IMR-90 (cell line): ENCODE measurements around the gene SLC30A2. TPM values are rescaled to one million over a fixed set of nuclear protein-coding genes. Genes with fewer than 3 reads are reported as not detected.

Experiments used
- ATAC-seq: fragments of 200-7000 bp; cut with Tn5 transposase; 2 replicates; pipeline ENCODE4 v1.9.1; 2020; ENCODE audit warnings: low read depth, mild to moderate bottlenecking, moderate library complexity
- BruUV-seq: library from RNA; stranded (reverse); fragments of 400-500 nt; replicated peaks from 2 replicates; lab custom pipeline; 2021; lab: Mats Ljungman, UMichigan
- CTCF ChIA-PET: fragments of 300-600 bp; formaldehyde crosslinking; extraction: SDS; loops from one replicate; lab custom pipeline; 2021; ENCODE audit warnings: antibody characterized with exemption; lab: Yijun Ruan, JAX
- POLR2A ChIA-PET: fragments of 300-600 bp; sonication (Branson Sonifier 250); formaldehyde crosslinking; loops from one replicate; lab custom pipeline; 2022; ENCODE audit warnings: antibody characterized with exemption; ENCODE audit not compliant: unreplicated experiment; lab: Charles Lee
- DNase-seq: peaks from one replicate; pipeline ENCODE4 v3.0.0; 2013
- H2AFZ ChIP-seq: replicated peaks from 2 replicates; pipeline ENCODE3; 2013; ENCODE audit warnings: low read length, mild to moderate bottlenecking; ENCODE audit not compliant: poor library complexity
- H2AK5ac ChIP-seq: 2 replicates; pipeline ENCODE4 v1.6.1; 2013; ENCODE audit warnings: low read depth, low read length, inconsistent platforms
- H2AK9ac ChIP-seq: replicated peaks from 2 replicates; pipeline ENCODE3; 2013; ENCODE audit warnings: mild to moderate bottlenecking, low read depth, low read length, moderate library complexity; ENCODE audit not compliant: poor library complexity
- H2BK120ac ChIP-seq: 2 replicates; pipeline ENCODE4 v1.6.1; 2013; ENCODE audit warnings: low read depth, low read length, inconsistent platforms
- H2BK15ac ChIP-seq: 3 replicates; pipeline ENCODE4 v1.6.1; 2013; ENCODE audit warnings: low read depth, low read length, inconsistent platforms
- H2BK20ac ChIP-seq: 2 replicates; pipeline ENCODE4 v1.6.1; 2013; ENCODE audit warnings: low read depth, mild to moderate bottlenecking, inconsistent platforms, low read length, moderate library complexity
- H2BK5ac ChIP-seq: 2 replicates; pipeline ENCODE4 v1.6.1; 2013; ENCODE audit warnings: mild to moderate bottlenecking, low read depth, low read length, inconsistent platforms; ENCODE audit not compliant: poor library complexity, severe bottlenecking
- H3K14ac ChIP-seq: replicated peaks from 2 replicates; pipeline ENCODE4 v1.6.1; 2013; ENCODE audit warnings: low read depth, low read length, inconsistent platforms
- H3K18ac ChIP-seq: 2 replicates; pipeline ENCODE4 v1.6.1; 2013; ENCODE audit warnings: low read depth, low read length, control low read depth
- H3K23ac ChIP-seq: 2 replicates; pipeline ENCODE4 v1.6.1; 2013; ENCODE audit warnings: low read depth, low read length, inconsistent platforms
- H3K27ac ChIP-seq: 2 replicates; pipeline ENCODE4 v1.5.1; 2013; ENCODE audit warnings: mild to moderate bottlenecking, control low read depth, low read length; ENCODE audit not compliant: insufficient read depth
- H3K27me3 ChIP-seq: 2 replicates; pipeline ENCODE4 v1.6.1; 2013; ENCODE audit warnings: low read length; ENCODE audit not compliant: control insufficient read depth, insufficient read depth
- H3K36me3 ChIP-seq: 2 replicates; pipeline ENCODE4 v1.6.1; 2013; ENCODE audit warnings: low read length, mixed read lengths; ENCODE audit not compliant: control insufficient read depth, insufficient read depth
- H3K4ac ChIP-seq: 2 replicates; pipeline ENCODE4 v1.6.1; 2013; ENCODE audit warnings: low read depth, low read length, inconsistent platforms
- H3K4me1 ChIP-seq: 2 replicates; pipeline ENCODE4 v1.6.1; 2013; ENCODE audit warnings: low read length, mixed read lengths; ENCODE audit not compliant: control insufficient read depth, insufficient read depth
- H3K4me2 ChIP-seq: 2 replicates; pipeline ENCODE4 v1.6.1; 2013; ENCODE audit warnings: low read depth, mild to moderate bottlenecking, control low read depth, low read length, moderate library complexity
- H3K4me3 ChIP-seq: 2 replicates; pipeline ENCODE4 v1.5.1; 2013; ENCODE audit warnings: low read depth, mild to moderate bottlenecking, control low read depth, low read length, moderate library complexity; ENCODE audit not compliant: insufficient read depth
- H3K56ac ChIP-seq: 2 replicates; pipeline ENCODE4 v1.6.1; 2013; ENCODE audit warnings: low read length, inconsistent platforms; ENCODE audit not compliant: insufficient read depth; ENCODE audit errors: extremely low read depth
- H3K79me1 ChIP-seq, 2 experiments: 2 replicates each; pipeline ENCODE4 v1.6.1; 2013; ENCODE audit warnings: low read length in 2 of 2, inconsistent platforms in 1 of 2, low read depth in 1 of 2
- H3K9ac ChIP-seq: 2 replicates; pipeline ENCODE4 v1.6.1; 2013; ENCODE audit warnings: low read depth, low read length, control low read depth
- H3K9me1 ChIP-seq: 2 replicates; pipeline ENCODE4 v1.6.1; 2013; ENCODE audit warnings: low read length, inconsistent platforms; ENCODE audit not compliant: insufficient read depth
- H3K9me3 ChIP-seq: 2 replicates; pipeline ENCODE4 v1.6.1; 2013; ENCODE audit warnings: low read length; ENCODE audit not compliant: control insufficient read depth, insufficient read depth
- H4K20me1 ChIP-seq: 2 replicates; pipeline ENCODE4 v1.6.1; 2013; ENCODE audit warnings: low read length, inconsistent platforms; ENCODE audit not compliant: insufficient read depth
- H4K5ac ChIP-seq: 2 replicates; pipeline ENCODE4 v1.6.1; 2013; ENCODE audit warnings: mild to moderate bottlenecking, low read depth, low read length, control low read depth
- H4K8ac ChIP-seq, 2 experiments: 2 replicates each; pipeline ENCODE4 v1.6.1; 2013; ENCODE audit warnings: low read depth in 2 of 2, low read length in 2 of 2, control low read depth in 1 of 2, inconsistent platforms in 1 of 2
- H4K91ac ChIP-seq: 2 replicates; pipeline ENCODE4 v1.6.1; 2013; ENCODE audit warnings: low read depth, low read length, inconsistent platforms; ENCODE audit not compliant: insufficient read depth
- BHLHE40 ChIP-seq: fragments of 150-350 bp; IDR thresholded peaks from 2 replicates; pipeline ENCODE4 v1.6.1; 2016; ENCODE audit warnings: mild to moderate bottlenecking, low read depth, low read length
- CEBPB ChIP-seq: IDR thresholded peaks from 2 replicates; pipeline ENCODE4 v1.6.1; 2012; ENCODE audit warnings: low read depth, low read length, improper control_type of control experiment
- CHD1 ChIP-seq: IDR thresholded peaks from 2 replicates; pipeline ENCODE4 v1.6.1; 2012; ENCODE audit warnings: low read depth, low read length, improper control_type of control experiment
- CTCF ChIP-seq: conservative IDR thresholded peaks from 2 replicates; pipeline ENCODE4 v1.5.1; 2012; ENCODE audit warnings: mild to moderate bottlenecking, low read depth, low read length, improper control_type of control experiment
- ELK1 ChIP-seq: fragments of 150-350 bp; IDR thresholded peaks from 2 replicates; pipeline ENCODE4 v1.6.1; 2016; ENCODE audit warnings: low read depth, mild to moderate bottlenecking, low read length, moderate library complexity, borderline replicate concordance
- FOS ChIP-seq: fragments of 150-350 bp; IDR thresholded peaks from 2 replicates; pipeline ENCODE4 v1.6.1; 2016; ENCODE audit warnings: low read depth, low read length
- MAFK ChIP-seq: IDR thresholded peaks from 2 replicates; pipeline ENCODE4 v1.6.1; 2012; ENCODE audit warnings: low read depth, low read length, improper control_type of control experiment
- MXI1 ChIP-seq: IDR thresholded peaks from 2 replicates; pipeline ENCODE4 v1.6.1; 2012; ENCODE audit warnings: low read depth, mild to moderate bottlenecking, low read length, moderate library complexity, borderline replicate concordance
- NFE2L2 ChIP-seq: fragments of 150-350 bp; IDR thresholded peaks from 2 replicates; pipeline ENCODE4 v1.6.1; 2016; ENCODE audit warnings: low read depth, mild to moderate bottlenecking, low read length
- POLR2A ChIP-seq: IDR thresholded peaks from 2 replicates; pipeline ENCODE4 v1.6.1; 2012; ENCODE audit warnings: mild to moderate bottlenecking, low read depth, low read length
- RAD21 ChIP-seq: IDR thresholded peaks from 2 replicates; pipeline ENCODE4 v1.6.1; 2012; ENCODE audit warnings: low read length, improper control_type of control experiment
- RCOR1 ChIP-seq: IDR thresholded peaks from 2 replicates; pipeline ENCODE4 v1.6.1; 2012; ENCODE audit warnings: mild to moderate bottlenecking, low read length, improper control_type of control experiment; ENCODE audit not compliant: insufficient replicate concordance
- RFX5 ChIP-seq: IDR thresholded peaks from 2 replicates; pipeline ENCODE4 v1.8.0; 2012; ENCODE audit warnings: low read depth, mild to moderate bottlenecking, low read length, moderate library complexity
- SMC3 ChIP-seq: fragments of 150-350 bp; IDR thresholded peaks from 2 replicates; pipeline ENCODE4 v1.6.1; 2016; ENCODE audit warnings: low read depth, mild to moderate bottlenecking, antibody characterized with exemption, low read length, moderate library complexity
- WGBS, 2 experiments: methylation state at CpG; one replicate each; pipeline versions ENCODE4 v1.1.5 to v1.1.7; 2013; ENCODE audit warnings: missing lambda C conversion rate in 2 of 2; ENCODE audit not compliant: insufficient read length in 1 of 2; ENCODE audit errors: extremely low coverage in 2 of 2; 5-methylcytosine and 5-hydroxymethylcytosine counted together
- dilution Hi-C: fragments of 300-500 bp; cut with HindIII; formaldehyde crosslinking; loops from one replicate; pipeline ENCODE4 v1.14.3; 2018; ENCODE audit warnings: low sequenced_read_pairs; ENCODE audit not compliant: unreplicated experiment
- in situ Hi-C: fragments of 300-500 bp; cut with MboI; formaldehyde crosslinking; loops from 3 replicates; pipeline ENCODE4 v1.14.3; 2019; ENCODE audit warnings: low sequenced_read_pairs, inconsistent platforms, mixed read lengths
- intact Hi-C: fragments of 100-400 bp; cut with micrococcal nuclease; formaldehyde crosslinking; loops from 2 replicates; pipeline ENCODE4 v1.10.0; 2022
- polyA plus RNA-seq, 3 experiments: library from polyadenylated mRNA; depleted of rRNA; stranded (reverse); fragments of >200 nt; gene quantifications; 2 replicates each; pipeline ENCODE4 v1.2.3, GENCODE V29; 2012; ENCODE audit warnings: low replicate concordance in 1 of 3
- total RNA-seq: library from RNA; depleted of rRNA; stranded (reverse); fragments of >200 nt; gene quantifications from 2 replicates; pipeline ENCODE4 v1.2.3, GENCODE V29; 2012

Gene SLC30A2
- total and polyA plus RNA-seq, 2 of the 4 experiments (the other 2 are of a cell fraction), result not detected

DNA sequence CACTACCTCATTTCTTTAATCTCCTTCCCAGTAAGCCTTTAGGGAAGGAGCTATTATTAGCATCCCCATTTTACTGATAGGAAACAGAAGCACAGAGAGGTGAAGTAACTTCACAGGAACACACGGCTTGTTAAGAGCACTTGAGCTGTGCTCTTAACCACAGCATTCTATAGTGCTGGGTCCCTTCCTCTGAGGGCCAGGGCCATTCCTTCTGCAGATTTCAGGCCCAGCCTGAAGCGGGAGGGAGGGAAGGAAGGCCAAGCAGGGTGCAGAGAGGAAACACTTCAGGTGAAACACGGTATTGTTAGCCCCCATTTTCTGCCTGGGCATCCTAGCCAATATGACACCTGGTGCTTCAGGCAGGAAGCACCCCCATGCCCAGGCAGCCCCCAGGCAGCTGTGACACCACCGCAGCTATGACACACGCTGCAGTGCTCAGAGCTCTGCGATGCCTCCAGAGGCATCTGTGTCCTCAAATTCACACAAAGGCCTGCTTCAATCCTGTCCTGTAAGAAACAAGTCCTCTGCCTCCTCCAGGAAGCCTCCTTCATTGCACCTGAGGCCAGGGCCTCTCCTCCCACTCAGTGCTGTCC, 28.9 kb downstream of the SLC30A2 start:
- no peak overlapping the region for H3K27ac ChIP-seq
- H2BK120ac ChIP-seq, result peak overlapping the region; percentile 44
- H2AK9ac ChIP-seq, result peak overlapping the region; percentile 73
- H4K20me1 ChIP-seq, result no peaks in the 10 kb centered on the region
- ChIA-PET POLR2A (no interaction called here), CTCF (interaction anchor here (0.5 to 1.8 kb wide), 3 partner anchors 29 to 153 kb away, joined by 3 to 5 read pairs (median 5); partner anchors contain the start of gene ZNF593)
- H4K5ac ChIP-seq, result no peak overlapping the region
- peaks cover 29% of the 10 kb centered on the region for H3K4me1 ChIP-seq
- H3K56ac ChIP-seq, result no peak overlapping the region
- peak overlapping the region in 1 of 2 experiments; percentile 62; a peak in 1 of 4 replicates for H4K8ac ChIP-seq
- peak overlapping the region; percentile 74 for H2AFZ ChIP-seq
- H3K36me3 ChIP-seq, result no peaks in the 10 kb centered on the region
- H2AK5ac ChIP-seq, result peak overlapping the region; percentile 63
- in situ Hi-C loops, result no loop called here
- peak overlapping the region; percentile 17; the same call in 1 of the 2 replicates for H2BK20ac ChIP-seq
- no peak overlapping the region for H3K18ac ChIP-seq
- peak overlapping the region; percentile 28; the same call in 1 of the 2 replicates for H4K91ac ChIP-seq
- H3K23ac ChIP-seq, result no peak overlapping the region
- DNase-seq (no peak), ATAC-seq (no peak)
- H3K9me3 ChIP-seq, result no peaks in the 10 kb centered on the region
- dilution Hi-C loops, result no loop called here
- no peak overlapping the region for H3K9ac ChIP-seq
- no peak overlapping the region for H2BK15ac ChIP-seq
- H3K27me3 ChIP-seq, result no peaks in the 10 kb centered on the region
- H3K14ac ChIP-seq, result peak overlapping the region; percentile 58; the same call in 1 of the 2 replicates
- TF ChIP-seq CEBPB (no peak), RAD21 (no peak), BHLHE40 (no peak), SMC3 (no peak), RFX5 (no peak), CTCF (no peak), NFE2L2 (no peak), CHD1 (no peak), ELK1 (no peak), POLR2A (no peak), FOS (no peak), MXI1 (no peak), RCOR1 (no peak), MAFK (no peak)
- no peak overlapping the region for H3K4me2 ChIP-seq
- H3K4ac ChIP-seq, result peak overlapping the region; percentile 71
- no peaks in the 10 kb centered on the region for H3K79me1 ChIP-seq
- no peak overlapping the region for H3K4me3 ChIP-seq
- peaks cover 10% of the 10 kb centered on the region for H3K9me1 ChIP-seq
- H2BK5ac ChIP-seq, result peak overlapping the region; percentile 37
- no TSS peak for BruUV-seq
- intact Hi-C loops, result no loop called here
- WGBS, 2 experiments, result 83% methylated on average over 3 of the region's 6 CpGs; no CpG with 5 or more reads in 1 of the 2 experiments
